SK-N-MC (cell line): ENCODE data around the gene USP33.

ENCODE experiments used
- EZH2 ChIP-seq: fragments of 200-600 bp; sonication (generic); IDR thresholded peaks from one replicate; pipeline ENCODE4 v1.6.1; 2017; ENCODE audit warnings: antibody characterized with exemption
- FOXP2 ChIP-seq: optimal IDR thresholded peaks from 2 replicates; pipeline ENCODE3; 2011; ENCODE audit warnings: mild to moderate bottlenecking, moderate library complexity; ENCODE audit not compliant: insufficient read depth; ENCODE audit errors: extremely low read length, control extremely low read depth
- POLR2AphosphoS5 ChIP-seq: IDR thresholded peaks from 2 replicates; pipeline ENCODE4 v1.6.1; 2012; ENCODE audit warnings: mild to moderate bottlenecking, low read depth, low read length, borderline replicate concordance

GRCh38 chr1:77697441-77697840, 62.2 kb downstream of the USP33 start:
- peak; percentile 15; the same call in 1 of the 2 replicates for TF ChIP-seq POLR2AphosphoS5
- no peak for TF ChIP-seq EZH2
- no peak for TF ChIP-seq FOXP2
